Left cardiac atrium (tissue), 4 donors: ENCODE results near the gene OVOL2. TPM values are rescaled to one million over a fixed set of nuclear protein-coding genes. Genes with fewer than 3 reads are reported as not detected.

Experiments
- ATAC-seq, 2 donors: fragments of 200-7000 bp; cut with Tn5 transposase; one replicate each; pipeline ENCODE4 v1.9.1; 2020; ENCODE audit warnings: mild to moderate bottlenecking in 2 of 2, moderate library complexity in 2 of 2
- DNase-seq: peaks from one replicate; pipeline ENCODE4 v3.0.0-alpha.2; 2020
- intact Hi-C, 2 donors: fragments of 100-400 bp; cut with DNase I; formaldehyde crosslinking; loops; one replicate each; pipeline versions ENCODE4 v1.14.1 to v1.15.1; 2022 to 2023
- total RNA-seq, 2 donors: library from RNA; stranded (reverse); fragmentation: NEBNext Ultra II Directional; extraction: Animal tissue kit (Norgen Biotek cat#: 25700); gene quantifications; one replicate each; pipeline ENCODE4 v1.2.1, GENCODE V29; 2021
- donor health status: DM: no; HTN: yes; CAD: no.
- donor health status: DM: no; HTN: yes; CAD: no; lungs with severe emphysema.
- donor health status: DM: yes; HTN: yes; CAD: no.
- donor health status: Dilated cardiomyopathy.

The OVOL2 gene
- total RNA-seq, 2 donors from 2014 or later: not detected

- no peak for DNase-seq
- intact Hi-C loops: loop anchor here (2.0 to 10.0 kb wide), 2 partner anchors 491 kb away; no protein-coding TSS in a partner anchor
- ATAC-seq: peak; percentile 70 to 71
Observed at GRCh38 chr20:17995967-17996819, 61.5 kb downstream of the OVOL2 start.

- ATAC-seq: no peak
- intact Hi-C loops: loop anchor here in 1 of 2 donors (10.0 kb wide), 1 partner anchor 489 kb away; no protein-coding TSS in a partner anchor
- DNase-seq: no peak
Observed at GRCh38 chr20:17993546-17993945, 64.2 kb downstream of the OVOL2 start.

- DNase-seq (no peak), ATAC-seq (no peak)
- intact Hi-C loops: loop anchor here in 1 of 2 donors (10.0 kb wide), 1 partner anchor 488 kb away; no protein-coding TSS in a partner anchor
Observed at GRCh38 chr20:17992847-17993513, 64.7 kb downstream of the OVOL2 start.

GRCh38 chr20:17992224-17992637 is 65.5 kb downstream of the OVOL2 start:
- intact Hi-C loops: loop anchor here in 1 of 2 donors (10.0 kb wide), 1 partner anchor 487 kb away; no protein-coding TSS in a partner anchor
- ATAC-seq (no peak), DNase-seq (no peak)

- ATAC-seq (no peak), DNase-seq (no peak)
- intact Hi-C loops: loop anchor here in 1 of 2 donors (10.0 kb wide), 1 partner anchor 486 kb away; no protein-coding TSS in a partner anchor
Observed at GRCh38 chr20:17990278-17990972, 67.3 kb downstream of the OVOL2 start.

GRCh38 chr20:17987988-17988387 is 69.7 kb downstream of the OVOL2 start:
- intact Hi-C loops: no loop called here
- no peak for DNase-seq
- no peak for ATAC-seq

- no peak for DNase-seq
- ATAC-seq: no peak
- intact Hi-C loops: no loop called here
Observed at GRCh38 chr20:17985388-17986018, 72.2 kb downstream of the OVOL2 start.

GRCh38 chr20:17976305-17976704 is 81.4 kb downstream of the OVOL2 start:
- ATAC-seq: no peak
- no peak for DNase-seq
- intact Hi-C loops: no loop called here

Other genes with a start within 250 kb of the OVOL2 start
- gene SNX5, start 89.1 kb downstream of the OVOL2 start, total RNA-seq: 10 to 100 TPM; 46.7 to 48.2 TPM
- 10 to 100 TPM in 1 of 2 donors, 1 to 10 TPM in 1; 9.0 to 11.1 TPM for gene MGME1, start 88.9 kb downstream of the OVOL2 start, total RNA-seq
- 10 to 100 TPM in 1 of 2 donors, 1 to 10 TPM in 1; 8.5 to 10.0 TPM for gene KAT14, start 79.9 kb upstream of the OVOL2 start, total RNA-seq
- 10 to 100 TPM in 1 of 2 donors, 1 to 10 TPM in 1; 9.7 to 10.7 TPM for gene PET117, start 79.9 kb upstream of the OVOL2 start, total RNA-seq
- 1 to 10 TPM; 6.7 to 7.4 TPM for gene ZNF133, start 230.6 kb upstream of the OVOL2 start, total RNA-seq